ENCODE measurements around the gene MACROD2. TPM values are rescaled to one million over a fixed set of nuclear protein-coding genes. Genes with fewer than 3 reads are reported as not detected.

Gene MACROD2
- total and polyA plus RNA-seq, 2 donors (not counting 1 experiment from before 2014, with no cell fraction given): 5.3 to 6.7 TPM

DNA sequence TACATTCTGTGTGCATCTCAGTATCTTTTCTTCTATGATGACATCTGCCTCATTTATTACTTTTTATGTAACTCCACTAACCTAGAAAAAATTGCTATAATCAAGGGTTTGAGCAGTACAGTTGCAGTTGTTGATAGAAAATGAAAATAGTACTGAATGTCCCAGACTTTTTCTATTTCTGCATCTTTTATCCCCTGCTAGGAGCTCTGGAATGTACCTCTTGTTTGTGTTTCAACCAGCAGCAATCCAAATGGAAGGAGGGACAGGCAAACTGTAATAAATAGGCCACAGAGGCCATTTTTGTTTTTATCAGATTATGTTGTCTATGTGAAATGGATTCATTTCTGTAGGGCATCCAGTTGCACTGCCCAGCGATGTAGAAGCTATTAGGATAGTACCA lies 2041.0 kb downstream of the MACROD2 start:
- intact Hi-C loops (cut with micrococcal nuclease): no loop called here
- CTCF ChIA-PET: no interaction called here
- DNase-seq: no peak
- WGBS (ENCODE audit: insufficient coverage): no CpG with 5 or more reads among the region's 1 CpG
- Mint-ChIP-seq H3K27me3 (no peaks in the 10 kb centered on the region), H3K27ac (no peak overlapping the region), H3K9me3 (ENCODE audit: insufficient read depth) (peaks cover 2% of the 10 kb centered on the region), H3K4me1 (peaks cover 52% of the 10 kb centered on the region), H3K4me3 (no peak overlapping the region)
- no peak overlapping the region for H2AFZ ChIP-seq (ENCODE audit: insufficient read depth, low read depth, low read length, poor library complexity, severe bottlenecking)
- POLR2A ChIA-PET: no interaction called here
- H4K20me1 ChIP-seq (ENCODE audit: control insufficient read depth, insufficient read depth, low read length, poor library complexity, severe bottlenecking): no peaks in the 10 kb centered on the region
- H3K9me3 ChIP-seq (ENCODE audit: control extremely low read depth in 1 of 3, control insufficient read depth in 2 of 3, insufficient read depth in 1 of 3, low read length in 2 of 3): peaks cover 0 to 3% (median 0%) of the 10 kb centered on the region in 3 donors
- no peak overlapping the region for H3K4me3 ChIP-seq (ENCODE audit: control extremely low read depth in 1 of 5, extremely low read depth in 1 of 5, insufficient read depth in 1 of 5, low read depth in 2 of 5, low read length in 4 of 5)
- H3K36me3 ChIP-seq (replicated peaks in 1 of 2; ENCODE audit: control extremely low read depth in 1 of 2, control insufficient read depth in 1 of 2, extremely low read depth in 1 of 2, insufficient read depth in 2 of 2, low read length in 1 of 2): no peaks in the 10 kb centered on the region
- no peak overlapping the region for H3K9ac ChIP-seq (ENCODE audit: low read length)
- no peak overlapping the region for H3K4me2 ChIP-seq (replicated peaks; ENCODE audit: low read depth, low read length, poor library complexity, severe bottlenecking)
- H3K4me1 ChIP-seq (ENCODE audit: control insufficient read depth in 2 of 2, insufficient read depth in 2 of 2, low read length in 2 of 2): peaks cover 21 to 35% of the 10 kb centered on the region in 2 donors
- no peak overlapping the region for H3K27ac ChIP-seq (ENCODE audit: low read length in 2 of 2)
- H3K27me3 ChIP-seq (replicated peaks in 1 of 4; ENCODE audit: control extremely low read depth in 1 of 4, control insufficient read depth in 3 of 4, insufficient read depth in 4 of 4, low read length in 3 of 4): no peaks in the 10 kb centered on the region
- no peak for ATAC-seq (ENCODE audit: low read depth)
- H3K79me2 ChIP-seq (ENCODE audit: control insufficient read depth, insufficient read depth, low read length): no peaks in the 10 kb centered on the region
- TF ChIP-seq, protein P1, sequence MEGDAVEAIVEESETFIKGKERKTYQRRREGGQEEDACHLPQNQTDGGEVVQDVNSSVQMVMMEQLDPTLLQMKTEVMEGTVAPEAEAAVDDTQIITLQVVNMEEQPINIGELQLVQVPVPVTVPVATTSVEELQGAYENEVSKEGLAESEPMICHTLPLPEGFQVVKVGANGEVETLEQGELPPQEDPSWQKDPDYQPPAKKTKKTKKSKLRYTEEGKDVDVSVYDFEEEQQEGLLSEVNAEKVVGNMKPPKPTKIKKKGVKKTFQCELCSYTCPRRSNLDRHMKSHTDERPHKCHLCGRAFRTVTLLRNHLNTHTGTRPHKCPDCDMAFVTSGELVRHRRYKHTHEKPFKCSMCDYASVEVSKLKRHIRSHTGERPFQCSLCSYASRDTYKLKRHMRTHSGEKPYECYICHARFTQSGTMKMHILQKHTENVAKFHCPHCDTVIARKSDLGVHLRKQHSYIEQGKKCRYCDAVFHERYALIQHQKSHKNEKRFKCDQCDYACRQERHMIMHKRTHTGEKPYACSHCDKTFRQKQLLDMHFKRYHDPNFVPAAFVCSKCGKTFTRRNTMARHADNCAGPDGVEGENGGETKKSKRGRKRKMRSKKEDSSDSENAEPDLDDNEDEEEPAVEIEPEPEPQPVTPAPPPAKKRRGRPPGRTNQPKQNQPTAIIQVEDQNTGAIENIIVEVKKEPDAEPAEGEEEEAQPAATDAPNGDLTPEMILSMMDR (IDR thresholded peaks at IDR 0.05): no peak
- no peak for TF ChIP-seq EZH2 (IDR thresholded peaks at IDR 0.05; ENCODE audit: borderline replicate concordance, insufficient read depth, low read depth, low read length, poor library complexity, severe bottlenecking)

DNA sequence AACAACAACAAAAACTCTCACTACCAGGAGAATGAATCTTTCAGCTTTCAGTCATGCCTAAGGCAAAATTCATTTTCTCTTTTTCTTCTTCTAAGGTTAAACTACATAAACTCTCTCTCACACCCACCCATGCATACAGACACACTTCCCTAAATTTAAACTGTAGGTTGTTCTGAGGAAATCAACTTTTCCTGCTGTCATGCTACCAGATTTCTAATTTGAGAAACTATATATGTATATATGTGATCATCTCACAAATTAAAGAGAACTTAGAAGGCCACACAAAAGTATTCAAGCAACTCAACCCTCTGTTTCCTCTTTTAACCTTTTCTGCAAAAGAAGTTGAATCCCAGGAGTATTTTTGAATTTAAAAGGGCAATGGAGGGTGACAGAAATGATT lies 2045.4 kb downstream of the MACROD2 start:
- H3K4me2 ChIP-seq (replicated peaks; ENCODE audit: low read depth, low read length, poor library complexity, severe bottlenecking): peak overlapping the region; percentile 52
- peak overlapping the region in 4 of 5 experiments; percentile 8 to 30 (median 19) for H3K4me3 ChIP-seq (ENCODE audit: control extremely low read depth in 1 of 5, extremely low read depth in 1 of 5, insufficient read depth in 1 of 5, low read depth in 2 of 5, low read length in 4 of 5)
- H3K27ac Mint-ChIP-seq: peak overlapping the region; percentile 61

More for the DNA sequence above, 2045.4 kb downstream of the MACROD2 start:
- POLR2A ChIA-PET: interaction anchor here (0.6 kb wide), 1 partner anchor 142 kb away, joined by 7 read pairs; no protein-coding TSS in a partner anchor
- Histone ChIP-seq H3K27me3 (replicated peaks in 1 of 4; ENCODE audit: control extremely low read depth in 1 of 4, control insufficient read depth in 3 of 4, insufficient read depth in 4 of 4, low read length in 3 of 4) (no peaks in the 10 kb centered on the region), H3K27ac (ENCODE audit: low read length in 2 of 2) (peak overlapping the region; percentile 83 to 86), H4K20me1 (ENCODE audit: control insufficient read depth, insufficient read depth, low read length, poor library complexity, severe bottlenecking) (no peaks in the 10 kb centered on the region), H3K79me2 (ENCODE audit: control insufficient read depth, insufficient read depth, low read length) (no peaks in the 10 kb centered on the region), H3K9ac (ENCODE audit: low read length) (peak overlapping the region; percentile 43), H2AFZ (ENCODE audit: insufficient read depth, low read depth, low read length, poor library complexity, severe bottlenecking) (no peak overlapping the region), H3K36me3 (replicated peaks in 1 of 2; ENCODE audit: control extremely low read depth in 1 of 2, control insufficient read depth in 1 of 2, extremely low read depth in 1 of 2, insufficient read depth in 2 of 2, low read length in 1 of 2) (peaks cover 0 to 5% of the 10 kb centered on the region in 2 experiments), H3K9me3 (ENCODE audit: control extremely low read depth in 1 of 3, control insufficient read depth in 2 of 3, insufficient read depth in 1 of 3, low read length in 2 of 3) (peaks cover 0 to 5% (median 0%) of the 10 kb centered on the region in 3 donors), H3K4me1 (ENCODE audit: control insufficient read depth in 2 of 2, insufficient read depth in 2 of 2, low read length in 2 of 2) (peaks cover 59 to 71% of the 10 kb centered on the region in 2 donors)
- Mint-ChIP-seq H3K4me3 (peak overlapping the region; percentile 52), H3K27me3 (no peaks in the 10 kb centered on the region), H3K4me1 (peaks cover 78% of the 10 kb centered on the region), H3K9me3 (ENCODE audit: insufficient read depth) (peaks cover 2% of the 10 kb centered on the region)
- ATAC-seq (ENCODE audit: low read depth): peak; percentile 82
- peak; percentile 78 for DNase-seq
- TF ChIP-seq, protein P1 (IDR thresholded peaks at IDR 0.05): no peak
- TF ChIP-seq EZH2 (IDR thresholded peaks at IDR 0.05; ENCODE audit: borderline replicate concordance, insufficient read depth, low read depth, low read length, poor library complexity, severe bottlenecking): no peak
- intact Hi-C loops (cut with micrococcal nuclease): loop anchor here (1.0 to 10.0 kb wide), 5 partner anchors 29 to 204 kb away; no protein-coding TSS in a partner anchor
- CTCF ChIA-PET: no interaction called here
